ENCODE results near the gene OR2D2. TPM values are rescaled to one million over a fixed set of nuclear protein-coding genes. Genes with fewer than 3 reads are reported as not detected.

OR2D2 gene
- total RNA-seq, 2 experiments from 2014 or later = 1.4 to 3.2 TPM

GRCh38 chr11:6920702-6921101, 28.4 kb upstream of the OR2D2 start, which contains the start of gene OR2D3:
Gene OR2D3 (plus strand): TSS chr11:6921002. CDS start chr11:6921002, 0 bp downstream.
- peaks cover 5% of the 10 kb centered on the region for H3K4me1 ChIP-seq (ENCODE audit: insufficient read depth, low read length, poor library complexity, severe bottlenecking)
- H3K9me2 ChIP-seq (ENCODE audit: insufficient read depth, low read length) = no peaks in the 10 kb centered on the region
- BruUV-seq (replicated peaks) = no TSS peak
- H3K27ac ChIP-seq (ENCODE audit: low read depth, low read length, poor library complexity, severe bottlenecking) = no peak within 1 kb of the TSS
- peaks cover 6% of the 10 kb centered on the region for H3K9me3 ChIP-seq (ENCODE audit: low read length)
- no peak for DNase-seq (ENCODE audit: low spot score)
- intact Hi-C loops (cut with micrococcal nuclease; ENCODE audit: unreplicated experiment) = loop anchor here (10.0 kb wide), 1 partner anchor 686 kb away; the partner anchor contains the start of genes CNGA4 and FHIP1B
- no peak within 1 kb of the TSS for H2AFZ ChIP-seq (ENCODE audit: low read length)
- no peaks in the 10 kb centered on the region for H3K79me2 ChIP-seq (ENCODE audit: insufficient read depth, low read depth, low read length)
- H3K4me2 ChIP-seq (ENCODE audit: low read length) = no peak within 1 kb of the TSS
- H3K36me3 ChIP-seq (ENCODE audit: insufficient read depth, low read length) = peaks cover 15% of the 10 kb centered on the region
- CTCF ChIA-PET (ENCODE audit: unreplicated experiment) = no interaction called here
- H3K4me3 ChIP-seq (ENCODE audit: low read depth, low read length, poor library complexity, severe bottlenecking) = no peak within 1 kb of the TSS
- no peaks in the 10 kb centered on the region for H4K20me1 ChIP-seq (ENCODE audit: insufficient read depth, low read length)
- TF ChIP-seq EZH2phosphoT487 (IDR thresholded peaks at IDR 0.05; ENCODE audit: borderline replicate concordance, low read depth, low read length) (no peak), CTCF (conservative IDR thresholded peaks at IDR 0.05; ENCODE audit: low read length) (no peak)
- POLR2A ChIA-PET = interaction anchor here (0.7 kb wide), 1 partner anchor 9 kb away, joined by 4 read pairs; no protein-coding TSS in a partner anchor

- POLR2A ChIA-PET = interaction anchor here (1.2 kb wide), 1 partner anchor 174 kb away, joined by 3 read pairs; no protein-coding TSS in a partner anchor
- Histone ChIP-seq H3K4me1 (ENCODE audit: insufficient read depth, low read length, poor library complexity, severe bottlenecking) (no peaks in the 10 kb centered on the region), H3K4me3 (ENCODE audit: low read depth, low read length, poor library complexity, severe bottlenecking) (no peak overlapping the region), H3K36me3 (ENCODE audit: insufficient read depth, low read length) (peaks cover 15% of the 10 kb centered on the region), H3K27ac (ENCODE audit: low read depth, low read length, poor library complexity, severe bottlenecking) (no peak overlapping the region), H3K9me3 (ENCODE audit: low read length) (peaks cover 6% of the 10 kb centered on the region), H3K4me2 (ENCODE audit: low read length) (no peak overlapping the region), H4K20me1 (ENCODE audit: insufficient read depth, low read length) (no peaks in the 10 kb centered on the region), H3K79me2 (ENCODE audit: insufficient read depth, low read depth, low read length) (no peaks in the 10 kb centered on the region), H3K9me2 (ENCODE audit: insufficient read depth, low read length) (no peaks in the 10 kb centered on the region), H2AFZ (ENCODE audit: low read length) (no peak overlapping the region)
- TF ChIP-seq EZH2phosphoT487 (IDR thresholded peaks at IDR 0.05; ENCODE audit: borderline replicate concordance, low read depth, low read length) (no peak), CTCF (conservative IDR thresholded peaks at IDR 0.05; ENCODE audit: low read length) (no peak)
- BruUV-seq (replicated peaks) = no TSS peak
- CTCF ChIA-PET (ENCODE audit: unreplicated experiment) = no interaction called here
- DNase-seq (ENCODE audit: low spot score) = no peak
- intact Hi-C loops (cut with micrococcal nuclease; ENCODE audit: unreplicated experiment) = loop anchor here (10.0 kb wide), 1 partner anchor 685 kb away; the partner anchor contains the start of genes CNGA4 and FHIP1B
Measured at GRCh38 chr11:6919698-6920097, 27.4 kb upstream of the OR2D2 start.

GRCh38 chr11:6911948-6912347, 19.6 kb upstream of the OR2D2 start:
- no peak overlapping the region for H3K4me2 ChIP-seq (ENCODE audit: low read length)
- no peaks in the 10 kb centered on the region for H3K9me2 ChIP-seq (ENCODE audit: insufficient read depth, low read length)
- no peaks in the 10 kb centered on the region for H3K9me3 ChIP-seq (ENCODE audit: low read length)
- no peaks in the 10 kb centered on the region for H4K20me1 ChIP-seq (ENCODE audit: insufficient read depth, low read length)
- H3K4me3 ChIP-seq (ENCODE audit: low read depth, low read length, poor library complexity, severe bottlenecking) = no peak overlapping the region
- intact Hi-C loops (cut with micrococcal nuclease; ENCODE audit: unreplicated experiment) = no loop called here
- H3K27ac ChIP-seq (ENCODE audit: low read depth, low read length, poor library complexity, severe bottlenecking) = no peak overlapping the region
- ChIA-PET CTCF (ENCODE audit: unreplicated experiment) (no interaction called here), POLR2A (interaction anchor here (0.6 kb wide), 1 partner anchor 18 kb away, joined by 6 read pairs; no protein-coding TSS in a partner anchor)
- no peak for TF ChIP-seq CTCF (conservative IDR thresholded peaks at IDR 0.05; ENCODE audit: low read length)
- no peak for TF ChIP-seq EZH2phosphoT487 (IDR thresholded peaks at IDR 0.05; ENCODE audit: borderline replicate concordance, low read depth, low read length)
- H3K79me2 ChIP-seq (ENCODE audit: insufficient read depth, low read depth, low read length) = no peaks in the 10 kb centered on the region
- no peaks in the 10 kb centered on the region for H3K4me1 ChIP-seq (ENCODE audit: insufficient read depth, low read length, poor library complexity, severe bottlenecking)
- no TSS peak for BruUV-seq (replicated peaks)
- H3K36me3 ChIP-seq (ENCODE audit: insufficient read depth, low read length) = no peaks in the 10 kb centered on the region
- no peak for DNase-seq (ENCODE audit: low spot score)
- no peak overlapping the region for H2AFZ ChIP-seq (ENCODE audit: low read length)

Measured in OCI-LY7 (cell line).